ENCODE measurements around the gene FIG4. TPM values are rescaled to one million over a fixed set of nuclear protein-coding genes. Genes with fewer than 3 reads are reported as not detected.
"Not testable (repeated sequence)": the region's sequence is repeated elsewhere in the genome, so short reads cannot be mapped to it uniquely, and the experiment has no call there.

FIG4 gene
- polyA plus RNA-seq (ENCODE audit: insufficient read length in 3 of 3): 10 to 100 TPM; 23.6 to 25.6 (median 25.1) TPM
- long read RNA-seq, donor 1, partial matches to known transcripts: 6 of 7 reads
- long read RNA-seq, donor 1, other reads (novel, unspliced or antisense): 0 of 7 reads
- long read RNA-seq, donor 2, partial matches to known transcripts: 7 of 8 reads
- long read RNA-seq, donor 2, other reads (novel, unspliced or antisense): 0 of 8 reads
- long read RNA-seq, donor 3, partial matches to known transcripts: 13 of 16 reads
- long read RNA-seq, donor 3, other reads (novel, unspliced or antisense): 0 of 16 reads
- long read RNA-seq, donor 4, partial matches to known transcripts: 10 of 13 reads
- long read RNA-seq, donor 4, other reads (novel, unspliced or antisense): 0 of 13 reads
- long read RNA-seq, donor 5: 0 reads
- long read RNA-seq, donor 6, partial matches to known transcripts: 15 of 16 reads
- long read RNA-seq, donor 6, other reads (novel, unspliced or antisense): 0 of 16 reads
- long read RNA-seq, donor 7, partial matches to known transcripts: 10 of 12 reads
- long read RNA-seq, donor 7, other reads (novel, unspliced or antisense): 0 of 12 reads
- long read RNA-seq, donor 8: 0 reads
- long read RNA-seq, donor 9, partial matches to known transcripts: 13 of 15 reads
- long read RNA-seq, donor 9, other reads (novel, unspliced or antisense): 0 of 15 reads
- long read RNA-seq, donor 10, partial matches to known transcripts: 9 of 11 reads
- long read RNA-seq, donor 10, other reads (novel, unspliced or antisense): 0 of 11 reads
- long read RNA-seq, donor 11, partial matches to known transcripts: 9 of 11 reads
- long read RNA-seq, donor 11, other reads (novel, unspliced or antisense): 0 of 11 reads
- long read RNA-seq, donor 12, partial matches to known transcripts: 5 of 5 reads
- long read RNA-seq, donor 12, other reads (novel, unspliced or antisense): 0 of 5 reads
- long read RNA-seq, donor 13: 0 reads
- long read RNA-seq, donor 14, partial matches to known transcripts: 8 of 11 reads
- long read RNA-seq, donor 14, other reads (novel, unspliced or antisense): 0 of 11 reads
- long read RNA-seq, donor 15, partial matches to known transcripts: 5 of 5 reads
- long read RNA-seq, donor 15, other reads (novel, unspliced or antisense): 0 of 5 reads
- long read RNA-seq, donor 16, transcript FIG4-201 (23 exons, 3,011 nt): major isoform, 9 of 38 reads
- long read RNA-seq, donor 16, partial matches to known transcripts: 29 of 38 reads
- long read RNA-seq, donor 16, other reads (novel, unspliced or antisense): 0 of 38 reads

DNA sequence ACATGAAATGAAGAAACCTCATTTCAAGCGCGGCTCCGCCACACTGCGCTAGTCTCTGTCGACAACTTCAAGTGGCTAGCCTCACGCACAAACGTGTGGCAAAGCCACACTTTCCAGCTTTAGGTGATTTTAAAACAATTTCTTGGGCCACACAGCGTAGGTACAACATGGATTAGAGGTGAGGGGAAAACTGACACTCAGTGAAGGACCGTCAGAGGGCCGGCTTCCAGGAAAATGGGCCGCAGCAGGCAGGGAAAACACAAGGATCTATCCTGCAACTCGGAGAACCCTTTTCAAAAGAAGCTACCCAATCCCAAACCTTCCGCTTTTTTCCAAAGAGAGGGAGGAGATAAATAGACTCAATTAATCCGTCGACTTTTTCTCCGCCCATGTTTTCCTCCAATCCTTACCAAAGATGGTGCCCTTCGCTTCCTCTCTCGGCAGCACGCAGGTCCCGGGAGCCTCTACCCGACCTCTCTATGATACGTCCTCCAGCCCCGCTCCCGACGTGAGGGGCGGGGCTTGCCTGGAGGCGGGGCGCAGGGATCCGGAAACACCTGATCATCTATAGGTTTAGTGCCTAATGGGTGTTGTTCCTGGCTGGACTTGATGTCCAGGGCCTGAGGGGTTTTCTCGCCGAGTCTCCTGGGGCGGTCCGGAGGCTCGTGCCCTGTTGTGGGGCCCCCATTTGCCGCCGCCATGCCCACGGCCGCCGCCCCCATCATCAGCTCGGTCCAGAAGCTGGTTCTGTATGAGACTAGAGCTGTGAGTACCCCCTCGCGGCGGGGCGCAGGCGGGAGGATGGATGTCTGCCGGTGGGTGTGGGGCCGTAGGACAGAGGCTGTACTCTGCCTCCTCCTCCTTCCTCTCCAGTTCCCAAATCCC is at the start of gene FIG4, which contains the start of gene AK9:
Gene FIG4 (plus strand): TSS at position 560 of the 885 bp plus-strand sequence. CDS start 140 bp downstream, at position 700.
Gene AK9 (minus strand): TSS at position 466 of the 885 bp plus-strand sequence. CDS start 15,457 bp downstream, outside the sequence.
- DNase-seq (ENCODE audit: extremely low read depth in 1 of 11, low read depth in 9 of 11, low spot score in 4 of 11): peak; percentile 79 to 93 (median 85)

DNA sequence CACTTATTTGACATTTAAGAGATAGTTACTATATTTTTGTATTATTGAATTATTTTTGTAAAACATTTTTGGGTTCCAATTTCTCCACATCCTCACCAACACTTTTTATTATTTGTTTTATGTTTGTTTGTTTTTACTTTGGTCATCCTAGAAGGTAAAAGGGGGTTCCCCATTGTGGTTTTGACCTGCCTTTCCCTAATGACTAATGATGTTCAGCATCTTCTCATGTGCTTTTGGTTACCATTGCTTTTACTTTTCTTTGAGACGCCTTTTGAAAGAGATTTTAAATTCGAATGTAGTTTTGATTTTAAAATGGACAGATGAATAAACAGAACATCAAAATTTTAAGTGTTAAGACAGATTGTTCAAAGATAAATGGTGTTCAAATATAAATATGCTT is 47.0 kb upstream of the FIG4 start:
- no peak for DNase-seq (ENCODE audit: extremely low read depth in 1 of 11, low read depth in 9 of 11, low spot score in 4 of 11)

DNA sequence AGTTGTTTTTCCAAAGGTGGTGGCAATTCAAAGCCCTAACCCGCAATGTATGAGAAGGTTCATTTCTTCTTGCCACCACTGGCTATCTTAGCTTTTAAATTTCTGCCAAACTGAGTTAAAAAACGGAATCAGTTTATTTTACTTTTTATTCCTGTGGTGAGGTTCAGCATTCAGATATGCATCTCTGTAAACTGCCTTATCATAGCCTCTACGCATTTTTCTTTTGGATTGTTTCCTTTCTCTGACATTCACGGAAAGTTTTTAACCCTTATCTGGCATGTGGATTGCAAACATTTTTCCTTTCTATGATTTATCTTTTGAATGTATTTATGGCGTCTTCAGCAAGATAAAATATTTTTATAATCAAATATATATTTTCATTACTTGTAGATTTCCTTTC is 37.8 kb upstream of the FIG4 start:
- no peak for DNase-seq (ENCODE audit: extremely low read depth in 1 of 11, low read depth in 9 of 11, low spot score in 4 of 11)

DNA sequence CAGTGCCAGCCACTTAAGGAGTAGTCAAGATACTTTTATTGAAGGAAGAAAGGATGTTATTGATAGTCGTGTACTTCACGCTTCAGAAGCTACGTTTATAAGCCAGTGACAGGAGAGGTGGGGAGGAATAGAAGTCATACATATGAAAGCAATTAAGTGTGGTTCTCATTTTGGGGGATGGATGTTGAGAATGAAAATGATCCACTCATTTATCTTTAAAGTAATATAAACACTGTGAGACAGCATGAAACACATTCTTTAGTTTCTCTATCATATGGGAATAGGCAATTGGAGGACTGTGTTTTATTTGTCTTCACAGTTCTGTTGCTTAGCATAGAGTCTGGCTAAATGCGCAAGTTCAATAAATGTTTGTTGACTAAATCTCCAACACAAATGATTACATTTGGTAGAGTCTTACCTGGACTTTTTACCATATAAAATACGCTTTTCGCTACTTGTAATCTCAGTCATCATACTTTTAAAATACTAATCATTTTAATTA is 35.3 kb upstream of the FIG4 start:
- peak in 1 of 11 donors; percentile 28 for DNase-seq (ENCODE audit: extremely low read depth in 1 of 11, low read depth in 9 of 11, low spot score in 4 of 11)

DNA sequence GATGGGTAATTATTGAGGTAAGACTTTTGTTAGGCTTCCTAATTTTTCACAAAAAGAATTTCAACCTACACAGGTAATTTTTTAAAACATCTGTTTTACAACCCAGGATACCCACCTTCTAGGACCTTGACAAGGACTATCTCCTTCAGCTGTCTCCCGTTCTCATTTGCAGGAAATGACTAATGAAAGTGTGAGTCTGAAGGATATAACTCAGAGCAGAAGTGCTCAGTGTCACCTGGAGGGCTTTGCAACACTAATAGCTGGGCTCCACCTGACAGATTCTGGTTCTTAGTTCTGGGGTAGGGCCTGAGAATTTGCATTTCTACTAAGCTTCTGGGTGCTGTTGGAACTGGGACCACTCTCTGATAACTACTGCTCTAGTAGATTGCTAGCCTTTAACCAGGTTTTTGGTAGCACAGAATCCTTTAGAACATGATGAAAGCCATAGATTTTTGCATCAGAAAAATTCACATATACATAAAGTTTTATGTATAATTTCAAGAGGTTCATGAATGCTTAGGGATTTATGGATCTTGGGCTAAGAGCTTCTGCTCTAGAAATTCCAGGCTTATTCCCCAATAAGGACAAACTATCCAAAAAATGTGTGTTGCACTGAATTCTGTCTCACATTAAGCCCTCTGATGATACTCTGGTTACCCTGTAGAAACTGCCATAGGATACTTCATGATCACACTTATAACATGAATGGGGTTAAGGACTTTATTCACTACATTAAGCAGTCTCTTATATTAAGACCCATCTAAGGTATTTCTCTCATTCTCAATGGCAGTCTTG is 30.4 kb upstream of the FIG4 start:
- DNase-seq (ENCODE audit: extremely low read depth in 1 of 11, low read depth in 9 of 11, low spot score in 4 of 11): no peak

DNA sequence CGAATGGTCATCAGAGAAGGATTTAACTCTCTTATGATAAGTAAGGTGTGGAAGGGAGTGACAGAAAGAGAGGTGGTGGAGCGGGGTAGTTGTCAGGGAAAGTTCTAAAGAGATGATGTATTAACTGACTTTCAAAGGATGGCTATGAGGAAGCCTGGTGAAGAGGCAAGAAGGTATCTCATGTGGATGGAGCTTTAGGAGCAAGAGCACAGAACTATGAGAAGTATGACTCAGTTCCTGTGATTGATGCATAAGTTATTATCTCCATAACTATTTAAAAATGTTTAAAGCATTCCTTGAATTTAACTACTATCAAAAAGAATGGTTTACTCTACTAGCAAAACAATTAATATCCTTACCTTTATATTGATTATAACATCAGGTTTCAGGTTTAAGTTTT is 28.9 kb upstream of the FIG4 start:
- DNase-seq (ENCODE audit: extremely low read depth in 1 of 11, low read depth in 9 of 11, low spot score in 4 of 11): no peak

DNA sequence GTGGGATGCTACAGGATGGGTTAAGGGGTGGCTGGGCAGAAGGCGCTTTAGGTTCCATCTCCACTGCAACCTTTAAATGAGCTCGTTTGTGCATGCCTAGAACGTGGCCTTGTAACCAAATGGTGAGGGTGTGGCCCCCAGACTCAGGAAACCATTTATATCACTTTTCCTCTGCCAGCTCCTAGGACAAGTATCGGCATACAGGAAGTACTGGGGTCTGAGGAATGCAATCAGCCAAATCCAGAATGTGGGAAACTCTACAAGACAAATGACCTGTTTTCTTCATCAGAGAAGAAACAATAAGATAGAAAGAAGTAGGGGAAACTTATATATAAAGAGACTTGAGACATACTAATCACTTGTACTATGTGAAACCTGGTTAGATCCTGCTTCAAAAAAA is 21.3 kb upstream of the FIG4 start:
- DNase-seq (ENCODE audit: extremely low read depth in 1 of 11, low read depth in 9 of 11, low spot score in 4 of 11): no peak

DNA sequence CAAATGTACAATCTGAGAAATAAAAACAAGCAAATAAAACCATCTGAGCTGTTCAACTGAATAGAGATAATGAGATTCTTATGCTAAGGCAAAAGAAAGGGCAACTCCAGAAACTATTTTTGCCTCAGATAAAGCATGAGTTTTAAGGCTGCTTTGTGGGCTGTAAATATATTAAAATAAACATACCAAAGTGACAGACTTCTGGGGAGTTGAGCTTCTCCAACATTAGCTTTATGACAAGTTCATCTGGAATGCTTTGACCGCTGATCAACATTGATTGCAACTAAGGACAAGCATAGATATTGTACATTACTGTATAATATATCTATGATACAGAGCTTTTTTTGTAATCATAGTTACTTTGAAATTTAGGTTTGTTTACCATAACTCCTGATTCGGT is 19.4 kb upstream of the FIG4 start:
- no peak for DNase-seq (ENCODE audit: extremely low read depth in 1 of 11, low read depth in 9 of 11, low spot score in 4 of 11)

DNA sequence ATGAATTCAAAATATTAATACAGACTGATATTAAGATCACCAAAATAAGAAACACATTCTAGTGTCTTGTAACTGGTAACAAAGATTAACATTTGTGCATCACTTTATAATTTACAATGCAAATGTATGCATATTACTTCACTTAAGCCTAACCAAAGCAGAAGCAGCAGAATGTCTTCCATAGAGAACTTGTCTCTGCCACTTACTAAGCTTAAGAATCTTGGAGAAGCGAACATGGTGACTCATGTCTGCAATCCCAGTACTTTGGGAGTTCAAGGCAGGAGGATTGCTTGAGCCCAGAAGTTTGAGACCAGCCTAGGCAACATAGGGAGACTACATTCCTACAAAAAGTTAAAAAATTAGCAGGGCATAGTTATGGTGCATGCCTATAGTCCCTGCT is 18.9 kb upstream of the FIG4 start:
- no peak for DNase-seq (ENCODE audit: extremely low read depth in 1 of 11, low read depth in 9 of 11, low spot score in 4 of 11)

DNA sequence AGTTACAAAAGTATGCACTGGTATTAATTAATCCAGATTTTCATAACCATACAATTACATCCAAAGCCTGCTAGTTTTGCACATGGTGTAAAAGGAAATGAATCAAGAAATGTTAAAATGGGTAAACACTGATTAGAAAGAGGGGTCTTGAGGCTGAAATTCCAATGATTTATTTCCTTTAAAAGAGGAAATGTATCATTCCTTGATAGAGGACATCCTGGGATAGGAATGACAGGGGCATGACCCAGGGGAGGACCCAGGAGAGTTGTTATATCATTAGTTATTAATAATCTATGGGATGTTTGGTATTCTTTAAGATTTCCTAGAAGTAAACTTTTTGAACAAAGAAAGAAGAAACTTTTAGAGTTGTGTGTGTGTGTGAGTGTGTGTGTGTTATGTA is 18.3 kb upstream of the FIG4 start:
- no peak for DNase-seq (ENCODE audit: extremely low read depth in 1 of 11, low read depth in 9 of 11, low spot score in 4 of 11)

DNA sequence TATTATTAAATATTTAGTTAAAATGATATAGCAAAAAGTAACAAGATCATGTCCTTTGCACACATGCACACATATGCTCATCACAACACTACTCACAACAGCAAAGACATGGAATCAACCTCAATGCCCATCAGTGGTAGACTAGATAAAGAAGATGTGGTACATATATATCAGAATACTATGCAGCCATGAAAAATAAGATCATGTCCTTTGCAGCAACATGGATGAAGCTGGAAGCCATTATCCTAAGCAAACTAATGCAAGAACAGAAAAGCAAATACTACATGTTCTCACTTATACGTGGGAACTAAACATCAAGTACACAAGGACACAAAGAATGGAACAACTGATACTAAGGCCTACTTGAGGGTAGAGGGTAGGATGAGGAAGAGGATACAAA is 14.4 kb upstream of the FIG4 start:
- DNase-seq (ENCODE audit: extremely low read depth in 1 of 11, low read depth in 9 of 11, low spot score in 4 of 11): no peak

DNA sequence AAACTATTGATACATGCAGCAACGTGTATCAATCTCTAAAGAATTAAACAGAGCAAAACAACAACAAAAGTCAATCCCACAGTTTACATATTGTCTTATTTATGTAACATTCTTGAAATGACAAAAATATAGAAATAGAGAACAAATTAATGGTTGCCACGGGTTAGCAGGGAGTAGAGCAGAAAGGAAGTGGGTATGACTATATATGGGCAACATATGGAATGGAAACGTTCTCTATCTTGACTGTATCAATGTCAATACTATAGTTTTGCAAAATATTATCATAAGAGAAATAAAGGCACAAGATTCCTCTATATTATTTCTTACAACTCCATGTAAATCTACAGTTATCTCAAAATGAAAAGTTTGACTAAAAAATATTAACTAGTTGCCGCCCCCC is 12.9 kb upstream of the FIG4 start:
- DNase-seq (ENCODE audit: extremely low read depth in 1 of 11, low read depth in 9 of 11, low spot score in 4 of 11): no peak

DNA sequence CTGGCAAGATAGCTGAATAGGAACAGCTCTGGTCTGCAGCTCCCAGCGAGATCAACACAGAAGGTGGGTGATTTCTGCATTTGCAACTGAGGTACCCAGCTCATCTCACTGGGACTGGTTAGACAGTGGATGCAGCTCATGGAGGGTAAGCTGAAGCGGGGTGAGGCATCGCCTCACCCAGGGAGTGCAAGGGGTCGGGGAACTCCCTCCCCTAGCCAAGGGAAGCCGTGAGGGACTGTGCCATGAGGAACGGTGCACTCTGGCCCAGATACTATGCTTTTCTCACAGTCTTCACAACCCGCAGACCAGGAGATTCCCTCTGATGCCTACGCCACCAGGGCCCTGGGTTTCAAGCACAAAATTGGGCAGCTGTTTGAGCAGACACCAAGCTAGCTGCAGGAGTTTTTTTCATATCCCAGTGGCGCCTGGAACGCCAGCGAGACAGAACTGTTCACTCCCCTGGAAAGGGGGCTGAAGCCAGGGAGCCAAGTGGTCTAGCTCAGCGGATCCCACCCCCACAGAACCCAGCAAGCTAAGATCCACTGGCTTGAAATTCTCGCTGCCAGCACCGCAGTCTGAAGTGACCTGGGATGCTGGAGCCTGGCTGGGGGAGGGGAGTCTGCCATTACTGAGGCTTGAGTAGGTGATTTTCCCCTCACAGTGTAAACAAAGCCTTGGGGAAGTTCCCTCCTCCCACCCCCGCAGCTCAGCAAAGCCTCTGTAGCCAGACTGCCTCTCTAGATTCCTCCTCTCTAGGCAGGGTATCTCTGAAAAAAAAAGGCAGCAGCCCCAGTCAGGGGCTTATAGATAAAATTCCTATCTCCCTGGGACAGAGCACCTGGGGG is 12.2 kb upstream of the FIG4 start:
- not testable (repeated sequence) for DNase-seq (ENCODE audit: extremely low read depth in 1 of 11, low read depth in 9 of 11, low spot score in 4 of 11)

DNA sequence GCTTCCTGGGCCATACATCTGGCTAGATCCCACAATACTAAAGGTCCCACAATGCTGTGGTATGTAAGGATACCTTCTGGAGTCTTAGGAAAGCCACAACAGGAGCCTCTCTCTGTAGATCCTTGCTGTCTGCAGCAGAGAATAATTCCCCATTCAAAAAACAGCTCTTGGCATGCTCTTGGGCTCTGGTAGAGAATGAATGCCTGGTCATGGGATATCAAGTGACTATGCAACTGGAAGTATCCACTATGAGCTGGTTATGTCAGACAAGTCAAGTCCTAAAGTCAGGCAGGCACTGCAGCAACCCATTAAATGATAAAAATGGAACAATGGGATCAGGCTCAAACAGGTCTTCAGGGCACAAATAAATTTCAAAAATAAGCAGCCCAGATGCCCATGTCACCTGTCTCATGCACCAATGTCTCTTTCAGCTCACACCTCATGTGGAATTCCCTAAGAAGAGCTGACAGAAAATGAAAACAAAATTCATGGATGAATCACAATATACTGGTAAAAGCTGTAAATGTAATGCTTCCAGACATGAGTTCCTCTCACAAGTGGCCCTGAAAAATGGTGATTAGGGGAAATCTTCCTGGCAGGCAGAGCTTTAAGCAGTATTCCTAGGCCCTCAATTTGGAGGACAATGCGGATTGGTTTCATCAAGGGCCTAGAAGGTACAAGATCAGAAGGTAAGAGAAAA is 4.4 kb upstream of the FIG4 start:
- DNase-seq (ENCODE audit: extremely low read depth in 1 of 11, low read depth in 9 of 11, low spot score in 4 of 11): no peak

DNA sequence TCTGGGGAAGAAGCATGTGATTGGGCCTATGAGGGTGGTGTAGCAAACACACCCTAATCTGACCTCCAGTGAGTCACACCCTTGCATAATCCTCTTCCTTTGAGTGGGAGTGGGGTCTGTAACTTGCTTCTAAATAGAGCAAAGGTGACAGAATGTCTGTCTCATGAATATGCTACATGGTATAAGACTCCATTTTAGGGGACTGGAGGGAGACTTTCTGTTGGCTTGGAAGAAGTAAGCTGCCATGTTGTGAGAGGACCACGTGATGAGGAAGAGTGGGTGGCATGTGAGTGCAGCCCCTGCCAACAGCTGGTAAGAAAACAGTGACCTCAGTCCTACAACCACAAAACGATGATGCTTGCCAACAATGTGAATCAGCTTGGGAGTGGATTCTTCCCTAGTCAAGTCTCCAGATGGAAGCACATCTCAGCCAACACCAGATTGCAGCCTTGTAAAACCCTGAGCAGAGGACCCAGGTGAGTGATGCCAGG is 3.8 kb upstream of the FIG4 start:
- no peak for DNase-seq (ENCODE audit: extremely low read depth in 1 of 11, low read depth in 9 of 11, low spot score in 4 of 11)

DNA sequence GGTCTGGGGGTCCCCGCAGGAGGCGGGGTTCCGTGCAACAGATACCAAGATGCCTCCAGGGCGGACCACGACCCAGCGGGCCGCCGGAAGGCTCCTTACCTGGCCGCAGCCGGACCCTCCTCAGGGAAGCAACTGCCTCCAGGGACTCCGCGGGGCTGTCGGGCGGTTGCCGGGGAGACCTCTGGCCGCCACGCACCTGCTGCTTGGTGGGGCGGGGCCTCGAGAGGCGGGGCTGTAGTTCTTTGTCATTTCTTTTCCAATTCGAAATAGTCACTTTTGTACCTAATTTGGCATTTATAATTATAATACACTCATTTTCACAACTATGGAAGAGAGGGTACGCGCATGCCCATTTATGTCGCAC is 741 bp upstream of the FIG4 start:
- DNase-seq (ENCODE audit: extremely low read depth in 1 of 11, low read depth in 9 of 11, low spot score in 4 of 11): peak in 6 of 11 donors; percentile 12 to 62 (median 36)
